ENCODE data around the gene COL10A1.

Gene COL10A1

DNA sequence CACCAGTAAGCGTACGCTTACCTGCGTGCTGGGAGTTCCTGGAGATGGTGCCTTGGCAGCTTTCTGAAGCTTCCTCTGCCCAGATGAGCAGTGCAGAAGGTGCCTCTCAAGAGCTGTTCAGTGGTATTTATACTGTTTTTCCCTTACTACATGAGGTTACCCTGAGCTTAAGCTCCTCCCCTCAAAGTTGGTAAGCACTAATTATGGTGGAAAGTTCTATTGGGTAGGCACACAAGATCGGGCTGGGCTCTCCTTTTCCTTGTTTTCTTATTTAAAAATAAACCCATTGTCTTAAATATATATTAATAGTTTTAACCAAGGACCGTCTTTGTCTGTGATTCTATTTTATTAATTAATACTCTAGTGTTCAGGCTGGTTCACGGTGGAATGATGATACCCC, at the start of gene COL10A1:
Gene COL10A1, minus strand, starts transcription at position 101 of the 400 bp plus-strand sequence. CDS start 640 bp downstream, outside the sequence.
- DNase-seq: no peak

GRCh38 chr6:116175344-116175743, 49.4 kb upstream of the COL10A1 start:
- DNase-seq: no peak

- DNase-seq: no peak
These were observed 48.0 kb upstream of the COL10A1 start for GRCh38 chr6:116173928-116174327.

- no peak for DNase-seq
These were observed 44.6 kb upstream of the COL10A1 start for GRCh38 chr6:116170358-116171057.

DNA sequence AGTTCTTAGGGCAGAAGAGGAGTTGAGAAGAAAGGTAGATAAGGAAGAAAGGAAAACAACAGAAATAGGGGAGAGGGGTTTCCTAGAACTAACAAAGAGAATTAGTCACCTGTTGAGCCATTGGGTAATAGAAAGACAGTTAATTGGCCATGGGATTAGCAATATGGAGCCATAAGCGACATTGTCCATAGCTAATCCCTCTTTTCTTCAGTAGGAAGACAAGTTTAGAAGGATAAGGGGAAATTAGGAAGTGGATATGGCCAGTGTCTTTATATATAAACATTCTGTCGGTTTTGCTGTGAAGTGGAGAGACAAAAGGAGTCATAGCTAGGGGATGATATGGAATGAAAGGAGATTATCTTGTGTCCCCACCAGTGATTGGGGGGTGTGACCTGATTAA, 43.9 kb upstream of the COL10A1 start:
- DNase-seq: no peak

DNA sequence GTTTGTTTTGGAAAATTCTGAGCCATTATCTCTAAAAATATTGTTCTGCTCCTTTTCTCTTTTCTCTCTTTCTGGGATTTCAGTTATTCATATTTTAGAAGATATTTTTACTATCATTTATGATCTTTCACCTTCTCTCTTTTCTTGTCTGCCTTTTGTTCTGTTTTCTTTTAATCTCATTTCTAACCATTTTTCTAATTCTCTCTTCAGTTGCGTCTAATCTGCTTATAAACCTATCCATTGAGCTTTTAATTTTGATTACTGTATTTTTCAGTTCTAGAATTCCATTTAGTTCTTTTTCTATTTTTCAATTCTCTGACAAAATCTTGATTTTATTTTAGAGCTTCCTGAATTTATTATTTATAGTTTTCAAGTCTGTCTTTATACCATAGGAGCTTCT, 42.2 kb upstream of the COL10A1 start:
- no peak for DNase-seq

- no peak for DNase-seq
These were observed 40.4 kb upstream of the COL10A1 start for GRCh38 chr6:116166369-116166768.

DNA sequence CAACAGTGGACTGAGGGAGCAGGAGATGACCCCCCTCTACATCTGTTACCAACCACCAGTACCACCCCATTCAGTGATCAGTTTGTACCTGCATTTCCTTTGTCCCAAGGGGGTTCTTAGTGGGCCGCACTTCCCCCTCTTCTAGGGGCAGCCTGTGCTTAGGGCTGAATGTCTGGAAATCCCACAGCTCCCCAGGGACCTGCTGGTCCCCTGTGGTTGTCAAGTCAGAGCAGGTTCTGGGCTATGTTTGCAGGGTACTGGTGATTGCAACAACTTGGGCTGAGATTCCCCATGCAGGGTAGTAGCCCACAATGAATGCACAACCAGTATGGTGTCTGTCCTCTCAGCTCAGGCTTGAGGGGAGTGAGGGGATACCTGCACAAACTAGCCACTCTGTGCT, 39.7 kb upstream of the COL10A1 start:
- no peak for DNase-seq

GRCh38 chr6:116159782-116160524, 34.0 kb upstream of the COL10A1 start:
- no peak for DNase-seq

DNA sequence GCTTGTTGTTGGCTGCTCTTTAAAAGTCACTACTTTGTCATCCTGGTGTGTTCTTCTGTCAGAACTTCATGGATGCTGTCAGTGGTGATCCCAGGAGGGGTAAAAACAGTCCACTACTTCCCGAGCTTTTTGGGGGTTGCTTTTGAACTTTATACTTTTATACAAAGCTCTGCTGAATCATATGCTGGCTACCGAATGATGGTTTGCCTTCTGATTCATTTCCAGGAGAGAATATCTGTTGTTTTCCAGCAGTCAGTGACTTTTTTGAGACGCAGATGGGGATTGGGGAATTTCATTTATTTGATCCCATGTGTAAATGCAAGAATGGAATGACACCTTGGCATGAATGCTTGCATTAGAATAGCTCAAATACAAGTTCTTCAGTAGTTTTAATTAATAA, 32.7 kb upstream of the COL10A1 start:
- no peak for DNase-seq

DNA sequence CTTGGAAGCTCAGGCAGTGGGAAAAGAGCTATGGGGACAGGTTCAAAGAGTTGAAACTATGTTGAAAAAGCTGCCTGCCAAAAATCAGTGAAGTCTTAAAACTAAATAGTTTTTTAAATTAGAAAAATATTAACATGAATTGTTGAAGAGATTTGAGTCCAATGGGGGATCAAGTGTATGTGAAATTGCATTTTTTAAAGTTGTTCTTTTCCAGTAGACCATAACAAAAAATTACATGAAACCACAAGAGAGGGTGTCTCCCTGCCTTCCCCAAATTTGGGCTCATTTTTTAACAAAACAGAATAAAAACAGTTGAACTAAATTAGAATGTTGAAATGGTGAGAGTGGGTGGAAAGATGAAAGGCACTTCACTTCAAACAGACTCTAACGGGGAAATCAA, 31.5 kb upstream of the COL10A1 start:
- DNase-seq: no peak

DNA sequence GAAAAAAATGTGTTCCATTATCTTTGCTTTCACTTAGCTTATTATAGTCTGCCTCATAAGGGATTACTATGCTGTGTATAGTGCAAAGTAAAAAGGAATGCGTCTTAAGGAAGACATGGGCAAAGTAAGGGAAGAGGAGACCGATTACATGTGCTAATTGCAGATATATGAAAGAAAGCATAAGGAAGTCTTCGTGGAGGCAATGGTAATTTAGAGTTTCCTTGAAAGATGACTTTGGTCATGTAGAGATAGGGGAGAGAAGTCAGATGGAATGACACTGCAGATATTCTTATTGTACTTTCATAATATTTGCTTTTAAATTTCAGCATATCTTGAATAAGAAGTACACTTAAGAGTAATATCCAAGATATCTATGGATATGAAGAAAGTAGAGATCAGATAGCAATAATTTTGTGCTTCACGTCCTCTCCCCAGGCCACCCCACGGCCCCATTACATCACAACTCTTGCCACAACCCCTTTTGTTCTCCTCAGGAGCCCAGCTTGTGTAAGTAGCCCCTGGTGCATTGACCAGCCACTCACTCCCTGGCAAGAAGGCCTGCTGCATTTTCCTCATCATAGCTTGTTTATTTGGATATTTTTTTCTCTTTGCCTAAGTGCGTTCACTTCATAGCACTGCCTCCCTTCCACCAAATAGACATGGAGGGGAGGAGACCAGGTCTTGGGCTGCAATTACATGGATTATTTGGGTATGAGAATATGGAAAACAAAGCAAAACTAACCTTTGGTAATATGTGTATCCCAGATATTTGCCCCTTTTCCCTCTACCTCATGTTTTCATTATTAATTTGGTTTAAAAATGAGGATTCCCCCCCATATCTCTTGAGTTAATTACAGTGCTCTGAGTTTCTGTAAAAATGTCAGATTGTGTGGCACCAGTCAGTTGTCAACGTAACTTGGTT, 30.7 kb upstream of the COL10A1 start:
- no peak for DNase-seq

DNA sequence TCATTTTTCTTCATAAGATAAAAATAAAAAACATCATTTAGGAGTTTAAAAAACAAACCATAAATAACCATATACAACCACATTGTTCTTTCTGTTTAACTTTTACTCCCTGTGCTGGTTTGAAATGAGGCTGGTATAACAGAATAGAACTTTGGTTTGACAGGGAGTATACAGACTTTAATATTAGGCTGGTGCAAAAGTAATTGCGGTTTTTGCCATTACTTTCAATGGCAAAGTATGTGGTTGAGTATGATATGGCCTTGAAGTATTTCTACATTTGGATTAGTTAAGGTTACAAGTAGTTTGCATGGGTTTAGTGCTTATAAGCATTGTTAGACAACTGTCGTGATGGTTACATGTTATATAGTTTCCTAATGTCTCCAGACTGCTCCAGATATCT, 29.0 kb upstream of the COL10A1 start:
- no peak for DNase-seq

DNA sequence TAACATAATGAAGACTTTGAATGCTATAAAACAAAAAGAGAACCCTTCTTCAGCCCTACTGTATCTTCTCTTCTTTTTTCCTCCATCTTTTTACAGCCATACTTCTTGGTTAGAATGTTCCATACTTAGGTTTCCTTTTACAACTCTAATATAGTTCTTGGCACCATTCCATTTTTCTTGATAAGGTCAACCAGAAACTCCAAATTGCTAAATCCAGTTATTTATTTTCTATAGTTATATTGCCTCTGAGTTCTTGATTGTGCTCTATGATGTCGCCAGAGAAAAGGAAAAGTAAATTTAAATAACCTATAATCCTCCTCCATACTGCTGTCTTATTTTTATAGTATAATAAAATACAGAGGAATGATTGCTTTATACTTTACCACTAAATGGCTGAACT, 26.7 kb upstream of the COL10A1 start:
- DNase-seq: no peak

DNA sequence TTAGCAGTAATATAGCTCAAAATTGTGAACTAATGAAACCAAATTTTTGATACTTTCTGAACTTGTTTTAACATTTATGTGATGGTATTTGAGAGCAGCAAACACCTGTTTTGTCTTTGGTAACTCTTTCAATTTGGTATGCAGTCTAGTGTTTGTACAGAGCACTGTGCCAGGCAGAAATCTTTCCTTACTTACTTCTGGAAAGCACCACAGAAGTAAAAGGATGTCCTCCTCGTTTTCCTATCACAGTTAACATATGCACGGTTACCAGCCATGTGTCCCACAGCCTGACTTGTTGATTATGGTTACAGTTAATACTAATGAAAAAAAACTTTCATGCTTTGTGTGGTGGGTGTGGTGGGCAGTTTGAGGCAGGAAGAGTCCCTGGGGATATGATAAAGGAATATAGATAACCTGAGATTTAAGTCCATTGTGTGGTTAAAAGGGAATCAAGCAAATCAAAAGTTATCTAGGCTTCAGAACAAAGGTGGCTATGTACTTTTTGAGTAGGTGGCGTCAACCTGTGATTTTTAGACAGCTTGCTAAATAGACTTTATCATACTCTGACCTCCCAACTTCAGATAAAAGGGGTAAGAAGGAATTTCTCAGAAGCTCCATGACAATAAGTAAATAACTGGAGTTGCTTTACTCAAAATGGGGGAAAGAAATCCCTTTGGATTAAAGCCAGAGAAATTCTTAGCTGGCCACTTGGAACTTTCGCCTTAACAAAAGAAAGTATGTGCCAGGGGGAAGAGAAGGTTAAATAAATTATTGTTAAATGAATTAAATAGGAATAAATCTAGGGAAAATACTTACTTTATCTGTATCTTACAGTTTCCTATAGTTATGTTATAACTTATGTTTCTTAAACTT, 20.1 kb upstream of the COL10A1 start:
- DNase-seq: no peak

- DNase-seq: no peak
These were observed 18.7 kb upstream of the COL10A1 start for GRCh38 chr6:116144605-116145004.

- DNase-seq: no peak
These were observed 14.0 kb upstream of the COL10A1 start for GRCh38 chr6:116139917-116140316.

DNA sequence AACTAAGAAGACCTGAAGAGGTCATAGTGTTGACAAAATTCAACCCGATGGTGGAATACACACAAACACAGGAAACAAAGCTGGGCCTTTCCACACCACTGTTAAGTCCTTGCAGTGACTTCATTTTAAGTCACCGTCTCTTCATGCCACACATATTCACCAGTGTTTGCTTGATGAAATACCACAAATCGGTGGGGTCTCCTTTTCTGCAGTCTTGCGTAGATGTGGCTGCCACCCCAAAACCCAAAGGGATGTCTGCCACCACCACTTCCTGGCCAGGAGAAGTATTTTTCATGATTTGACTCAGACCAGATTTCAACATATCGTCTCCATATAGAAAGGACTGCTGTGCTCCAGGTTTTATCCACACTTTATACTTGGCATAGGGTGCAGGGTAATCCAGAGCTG, 11.0 kb upstream of the COL10A1 start:
- no peak for DNase-seq

GRCh38 chr6:116136373-116136772, 10.4 kb upstream of the COL10A1 start:
- DNase-seq: no peak

DNA sequence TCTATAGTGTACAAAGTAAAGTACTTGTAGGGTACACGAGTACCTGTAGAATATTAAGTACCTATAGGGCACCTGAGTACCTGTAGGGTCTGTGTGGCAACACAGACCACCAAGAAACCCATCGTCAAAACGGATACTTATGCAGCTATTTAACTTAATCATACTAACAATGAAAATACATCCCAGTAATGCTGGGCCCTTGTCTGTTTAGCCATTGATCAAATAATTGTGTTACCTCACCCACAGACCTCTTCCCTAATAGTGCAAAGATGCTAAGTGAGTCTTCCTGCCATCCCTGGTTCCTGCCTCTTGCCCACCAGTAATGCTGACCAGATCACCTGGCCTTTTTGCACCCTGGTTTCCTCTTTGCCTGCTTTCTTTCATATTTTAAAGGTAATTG, 7.5 kb upstream of the COL10A1 start:
- no peak for DNase-seq

- DNase-seq: no peak
These were observed 2.0 kb upstream of the COL10A1 start for GRCh38 chr6:116127771-116128493.

- no peak for DNase-seq
These were observed 5.5 kb downstream of the COL10A1 start for GRCh38 chr6:116120430-116120829.

All from DMS79 treated with DMSO at 0.1 percent for 48 hours (cell line).